Right cardiac atrium (tissue), 5 donors: ENCODE measurements around the gene TFPT. TPM values are rescaled to one million over a fixed set of nuclear protein-coding genes. Genes with fewer than 3 reads are reported as not detected.
"Not testable (repeated sequence)": the region's sequence is repeated elsewhere in the genome, so short reads cannot be mapped to it uniquely, and the experiment has no call there.

Source experiments
- ATAC-seq, 2 donors: fragments of 200-7000 bp; cut with Tn5 transposase; one replicate each; pipeline versions ENCODE4 v1.8.0 to v1.9.1; 2020; ENCODE audit warnings: moderate library complexity in 2 of 2, mild to moderate bottlenecking in 1 of 2
- DNase-seq, 3 donors: peaks; one replicate each; pipeline ENCODE4 v3.0.0-alpha.2; 2020
- H3K27ac ChIP-seq: one replicate; pipeline ENCODE4 v1.5.1; 2013; ENCODE audit warnings: mild to moderate bottlenecking, low read length, control low read depth, moderate library complexity
- H3K27me3 ChIP-seq: one replicate; pipeline ENCODE4 v1.6.1; 2013; ENCODE audit not compliant: control insufficient read depth, insufficient read depth
- H3K4me1 ChIP-seq: one replicate; pipeline ENCODE4 v1.6.1; 2013; ENCODE audit warnings: low read length; ENCODE audit not compliant: control insufficient read depth, insufficient read depth
- H3K4me3 ChIP-seq: one replicate; pipeline ENCODE4 v1.5.1; 2013; ENCODE audit warnings: low read length, control low read depth
- H3K9me3 ChIP-seq: one replicate; pipeline ENCODE4 v1.6.1; 2013; ENCODE audit warnings: low read length; ENCODE audit not compliant: control insufficient read depth
- WGBS: extraction: QIAGEN DNeasy Blood & Tissue Kit; methylation state at CpG from one replicate; pipeline ENCODE4 v1.1.7; 2013; 5-methylcytosine and 5-hydroxymethylcytosine counted together
- intact Hi-C, 4 donors: fragments of 100-400 bp; cut with DNase I; formaldehyde crosslinking; loops; one replicate each; pipeline versions ENCODE4 v1.11.0 to v1.14.0; 2022 to 2023
- polyA plus RNA-seq: library from polyadenylated mRNA; stranded (reverse); fragments of 200-250 nt; gene quantifications from one replicate; pipeline ENCODE4 v1.2.3, GENCODE V29; 2013
- total RNA-seq, 4 donors: library from RNA; stranded (reverse); fragmentation: NEBNext Ultra II Directional; extraction: Animal tissue kit (Norgen Biotek cat#: 25700); gene quantifications; one replicate each; pipeline ENCODE4 v1.2.1, GENCODE V29; 2021
- donor health status: healthy with polysubstance abuse.
- donor health status: DM: no; HTN: yes; CAD: no.
- donor health status: DM: no; HTN: no; CAD: no.
- donor health status: DM: no; HTN: yes; CAD: no; lungs with severe emphysema.
- donor health status: DM: yes; HTN: yes; CAD: no.

The TFPT gene
- total and polyA plus RNA-seq, 5 donors = 15.8 to 19.8 (median 16.9) TPM

DNA sequence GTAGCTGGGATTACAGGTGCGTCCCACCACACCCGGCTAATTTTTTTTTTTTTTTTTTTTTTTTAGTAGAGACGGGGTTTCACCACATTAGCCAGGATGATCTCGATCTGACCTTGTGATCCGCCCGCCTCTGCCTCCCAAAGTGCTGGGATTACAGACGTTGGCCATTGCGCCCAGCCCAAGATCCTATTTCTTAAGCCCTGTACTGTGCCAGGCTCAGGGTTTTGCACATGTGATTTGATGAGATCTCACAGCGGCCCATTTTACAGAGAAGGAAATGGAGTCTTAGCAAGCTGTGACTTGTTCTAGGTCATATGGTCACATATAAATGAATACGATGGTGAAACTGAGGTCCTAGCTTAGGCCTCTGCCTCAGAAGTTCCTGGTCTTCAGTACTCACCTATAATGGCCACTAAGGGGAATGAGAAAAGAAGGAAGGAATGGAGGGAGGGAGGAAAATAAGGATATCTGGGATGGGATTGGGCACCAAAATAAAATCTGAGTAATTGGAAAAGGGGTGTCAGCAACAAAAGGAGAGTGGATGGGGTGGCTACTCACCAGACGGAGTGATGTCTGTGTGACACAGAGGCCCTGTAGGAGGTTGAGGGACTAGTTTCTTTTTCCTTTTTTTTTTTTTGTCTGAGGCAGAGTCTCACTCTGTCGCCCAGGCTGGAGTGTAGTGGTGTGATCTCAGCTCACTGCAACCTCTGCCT is 16.1 kb downstream of the TFPT start:
- ATAC-seq (no peak), DNase-seq (no peak)
- 82% methylated on average over 12 of the region's 12 CpGs for WGBS
- no peak overlapping the region for H3K27ac ChIP-seq
- H3K27me3 ChIP-seq = no peaks in the 10 kb centered on the region
- intact Hi-C loops = no loop called here
- no peaks in the 10 kb centered on the region for H3K4me1 ChIP-seq
- no peak overlapping the region for H3K4me3 ChIP-seq
- H3K9me3 ChIP-seq = no peaks in the 10 kb centered on the region

DNA sequence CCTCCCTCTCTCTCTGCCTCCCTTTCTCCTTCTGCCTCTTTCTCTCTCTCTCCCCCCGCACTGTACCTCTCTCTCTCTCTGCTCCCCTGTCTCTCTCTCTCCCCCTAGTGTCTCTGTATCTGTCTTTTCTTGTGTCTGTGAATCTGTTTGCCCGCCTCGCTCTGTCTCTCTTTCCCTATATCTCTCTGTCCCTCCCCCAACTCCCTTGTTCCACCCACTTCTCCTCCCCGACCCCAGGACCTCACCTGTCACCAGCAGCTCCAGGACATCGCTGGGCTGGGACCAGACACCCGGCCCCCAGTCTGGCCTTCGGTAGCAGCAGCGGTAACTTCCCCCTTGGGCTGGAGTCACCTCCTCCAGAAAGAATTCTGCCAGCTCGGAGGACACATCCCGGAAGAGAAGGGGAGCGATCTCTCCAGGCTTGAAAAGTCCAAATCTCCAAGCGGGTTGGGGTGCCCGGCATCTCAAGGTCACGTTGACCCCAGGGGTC is 18.8 kb downstream of the TFPT start:
- H3K4me3 ChIP-seq = no peak overlapping the region
- no peaks in the 10 kb centered on the region for H3K4me1 ChIP-seq
- intact Hi-C loops = no loop called here
- H3K9me3 ChIP-seq = no peaks in the 10 kb centered on the region
- WGBS = 7% methylated on average over 14 of the region's 14 CpGs
- no peaks in the 10 kb centered on the region for H3K27me3 ChIP-seq
- peak in 1 of 3 donors; percentile 58 for DNase-seq
- ATAC-seq = peak in 1 of 2 donors; percentile 51
- no peak overlapping the region for H3K27ac ChIP-seq

DNA sequence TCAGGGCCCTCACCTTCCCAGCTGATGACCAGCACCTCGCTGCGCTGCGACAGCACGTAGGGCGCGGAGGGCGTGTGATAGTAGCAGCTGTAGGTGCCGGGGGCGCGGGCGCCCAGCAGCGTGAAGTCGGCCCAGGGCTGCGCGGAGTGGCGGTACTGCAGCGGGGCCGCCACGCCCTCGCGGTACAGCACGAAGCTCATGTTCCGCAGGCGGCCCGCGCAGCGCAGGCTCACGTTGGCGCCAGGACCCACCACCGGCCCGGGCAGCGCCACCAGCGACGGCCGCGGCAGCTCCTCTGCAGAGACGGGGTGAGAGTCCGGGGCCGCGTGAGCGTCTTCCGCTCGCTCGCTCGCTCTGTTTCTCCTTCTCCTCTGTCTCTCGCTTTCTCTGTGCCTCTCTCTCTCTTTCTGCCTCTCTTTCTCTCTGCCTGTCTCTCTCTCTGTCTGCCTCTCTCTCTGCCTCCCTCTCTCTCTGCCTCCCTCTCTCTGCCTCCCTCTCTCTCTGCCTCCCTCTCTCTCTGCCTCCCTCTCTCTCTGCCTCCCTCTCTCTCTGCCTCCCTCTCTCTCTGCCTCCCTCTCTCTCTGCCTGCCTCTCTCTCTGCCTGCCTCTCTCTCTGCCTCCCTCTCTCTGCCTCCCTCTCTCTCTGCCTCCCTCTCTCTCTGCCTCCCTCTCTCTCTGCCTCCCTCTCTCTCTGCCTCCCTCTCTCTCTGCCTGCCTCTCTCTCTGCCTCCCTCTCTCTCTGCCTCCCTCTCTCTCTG is 19.4 kb downstream of the TFPT start:
- intact Hi-C loops, H3K4me1 ChIP-seq, H3K27ac ChIP-seq, H3K9me3 ChIP-seq, H3K27me3 ChIP-seq, H3K4me3 ChIP-seq: not testable (repeated sequence)
- peak; percentile 61 to 82 (median 77) for DNase-seq
- under 1% methylated on average over 46 of the region's 46 CpGs for WGBS
- ATAC-seq = peak; percentile 80 to 86

GRCh38 chr19:54095136-54095858 is 20.2 kb downstream of the TFPT start:
- Histone ChIP-seq H3K4me1 (no peaks in the 10 kb centered on the region), H3K27me3 (no peaks in the 10 kb centered on the region), H3K9me3 (no peaks in the 10 kb centered on the region), H3K27ac (no peak overlapping the region), H3K4me3 (no peak overlapping the region)
- DNase-seq (peak in 1 of 3 donors; percentile 57), ATAC-seq (peak; percentile 9 to 27)
- 70% methylated on average over 22 of the region's 22 CpGs for WGBS
- intact Hi-C loops = no loop called here

DNA sequence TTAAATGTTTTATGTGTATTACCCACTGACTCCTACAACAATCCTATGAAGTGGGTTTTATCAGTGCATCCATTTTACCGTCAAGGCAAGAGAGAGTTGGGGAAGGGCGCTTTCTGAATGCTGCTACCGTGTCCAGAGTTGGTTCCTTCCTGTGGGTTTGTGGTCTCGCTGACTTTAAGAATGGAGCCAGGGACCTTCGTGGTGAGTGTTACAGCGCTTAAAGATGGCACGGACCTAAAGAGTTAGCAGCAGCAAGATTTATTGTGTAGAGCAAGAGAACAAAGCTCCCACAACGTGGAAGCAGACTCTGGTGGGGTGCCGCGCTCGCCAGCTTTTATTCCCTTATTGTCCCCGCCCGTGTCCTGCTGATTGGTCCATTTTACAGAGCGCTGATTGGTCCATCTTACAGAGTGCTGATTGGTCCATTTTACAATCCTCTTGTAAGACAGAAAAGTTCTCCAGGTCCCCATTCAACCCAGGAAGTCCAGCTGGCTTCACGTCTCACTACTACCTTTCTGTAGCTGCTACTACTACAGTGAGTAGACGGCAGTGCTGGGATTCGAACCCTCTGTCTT is 20.9 kb downstream of the TFPT start:
- Histone ChIP-seq H3K4me3 (no peak overlapping the region), H3K9me3 (no peaks in the 10 kb centered on the region), H3K27me3 (no peaks in the 10 kb centered on the region), H3K27ac (no peak overlapping the region), H3K4me1 (no peaks in the 10 kb centered on the region)
- DNase-seq = no peak
- intact Hi-C loops = no loop called here
- no peak for ATAC-seq
- WGBS = 85% methylated on average over 17 of the region's 17 CpGs

DNA sequence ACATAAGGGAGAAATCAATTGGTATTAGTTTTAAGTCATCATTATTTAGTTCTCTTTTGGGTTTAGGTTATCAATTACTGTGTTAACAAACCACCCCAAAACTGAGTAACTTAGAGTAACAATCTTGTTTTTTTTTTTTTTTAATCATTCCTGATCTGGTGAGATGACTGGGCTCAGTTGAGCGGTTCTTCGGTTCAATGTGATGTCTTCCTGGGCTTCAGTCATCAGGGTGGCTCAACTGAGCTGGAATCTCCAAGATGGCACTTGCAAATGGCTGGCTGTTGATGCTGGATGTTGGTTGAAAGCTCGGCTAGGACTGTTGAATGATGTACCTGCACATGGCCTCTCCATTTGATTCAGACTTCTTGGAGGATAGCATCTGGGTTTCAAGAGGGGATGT is 31.0 kb downstream of the TFPT start:
- 89% methylated on average over 3 of the region's 3 CpGs for WGBS
- Histone ChIP-seq H3K27ac (no peak overlapping the region), H3K27me3 (no peaks in the 10 kb centered on the region), H3K4me3 (no peak overlapping the region), H3K9me3 (peaks cover 6% of the 10 kb centered on the region), H3K4me1 (no peaks in the 10 kb centered on the region)
- DNase-seq (no peak), ATAC-seq (no peak)
- intact Hi-C loops = no loop called here

DNA sequence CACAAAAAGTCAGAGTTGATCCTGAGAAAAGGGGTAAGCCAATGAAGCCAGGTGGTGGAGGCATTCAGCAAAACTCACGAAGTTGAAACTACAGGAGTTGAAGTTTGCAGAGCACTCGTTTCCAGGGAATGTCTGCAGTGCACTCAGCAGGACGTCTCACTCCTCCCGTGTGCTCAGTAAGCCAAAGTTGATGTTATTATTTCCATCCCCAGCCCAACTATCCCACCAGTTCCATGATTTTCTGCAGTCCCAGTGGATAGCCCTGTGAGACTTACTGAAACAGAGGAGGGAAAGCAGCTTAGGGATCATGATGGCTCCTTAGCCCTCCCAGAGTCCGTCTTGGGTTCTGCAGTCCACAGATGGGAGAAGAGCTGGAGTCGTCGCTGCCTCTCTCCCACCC is 34.4 kb downstream of the TFPT start, which contains the start of gene TARM1:
Gene TARM1 (minus strand): TSS at position 334 of the 400 bp plus-strand sequence. CDS start 25 bp downstream, at position 309.
- H3K9me3 ChIP-seq = peaks cover 6% of the 10 kb centered on the region

GRCh38 chr19:54077334-54077733 is 38.1 kb downstream of the TFPT start:
- Histone ChIP-seq H3K9me3 (peaks cover 4% of the 10 kb centered on the region), H3K4me3 (no peak overlapping the region), H3K27ac (no peak overlapping the region), H3K4me1 (no peaks in the 10 kb centered on the region), H3K27me3 (no peaks in the 10 kb centered on the region)
- WGBS = 72% methylated on average over 5 of the region's 5 CpGs
- intact Hi-C loops = no loop called here
- DNase-seq (no peak), ATAC-seq (no peak)

More for the DNA sequence above, 34.4 kb downstream of the TFPT start, which contains the start of gene TARM1:
- intact Hi-C loops = no loop called here
- ATAC-seq = no peak
- Histone ChIP-seq H3K27me3 (no peaks in the 10 kb centered on the region), H3K4me3 (no peak within 1 kb of the TSS), H3K4me1 (no peaks in the 10 kb centered on the region), H3K27ac (no peak within 1 kb of the TSS)
- 78% methylated on average over 7 of the region's 7 CpGs for WGBS
- no peak for DNase-seq

DNA sequence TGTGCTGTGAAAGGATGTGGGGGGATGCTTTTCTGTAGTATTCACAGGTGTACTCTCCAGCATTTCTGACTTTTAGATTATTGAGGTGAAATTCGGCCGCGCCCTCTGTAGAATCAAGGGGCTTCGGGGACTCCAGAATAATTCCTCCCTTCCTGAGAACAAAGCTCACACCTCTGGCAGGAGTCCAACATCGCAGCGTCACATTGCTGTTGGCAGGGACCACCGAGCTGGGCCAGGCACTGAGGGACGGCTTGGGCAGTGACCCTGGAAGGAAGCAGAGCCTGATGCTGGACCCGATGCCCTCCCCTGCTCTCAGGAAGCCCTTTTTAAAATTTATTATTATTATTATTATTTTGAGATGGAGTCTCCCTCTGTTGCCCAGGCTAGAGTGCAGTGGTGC is 40.6 kb downstream of the TFPT start:
- Histone ChIP-seq H3K4me1 (no peaks in the 10 kb centered on the region), H3K4me3 (no peak overlapping the region), H3K27ac (no peak overlapping the region), H3K9me3 (peaks cover under 1% of the 10 kb centered on the region), H3K27me3 (no peaks in the 10 kb centered on the region)
- 67% methylated on average over 9 of the region's 9 CpGs for WGBS
- no peak for DNase-seq
- no peak for ATAC-seq
- intact Hi-C loops = no loop called here

- intact Hi-C loops = no loop called here
- no peaks in the 10 kb centered on the region for H3K4me1 ChIP-seq
- no peaks in the 10 kb centered on the region for H3K27me3 ChIP-seq
- 82% methylated on average over 10 of the region's 10 CpGs for WGBS
- ATAC-seq (no peak), DNase-seq (no peak)
- H3K4me3 ChIP-seq = no peak overlapping the region
- peaks cover 4% of the 10 kb centered on the region for H3K9me3 ChIP-seq
- H3K27ac ChIP-seq = no peak overlapping the region
Measured at GRCh38 chr19:54073829-54074228, 41.6 kb downstream of the TFPT start.
